B cell (primary cell): ENCODE results near the gene IBA57. TPM values are rescaled to one million over a fixed set of nuclear protein-coding genes. Genes with fewer than 3 reads are reported as not detected.

ENCODE experiments used
- ATAC-seq: fragments of 200-7000 bp; cut with Tn5 transposase; one replicate; pipeline ENCODE4 v1.10.0; 2021; ENCODE audit warnings: low read depth, mild to moderate bottlenecking, moderate number of reproducible peaks, moderate library complexity
- CTCF ChIA-PET: fragments of 350-600 bp; sonication (Branson Sonifier 250); formaldehyde crosslinking; loops from one replicate; lab custom pipeline; 2021; ENCODE audit warnings: antibody characterized with exemption, inconsistent platforms; lab: Charles Lee
- POLR2A ChIA-PET: fragments of 350-600 bp; sonication (Branson Sonifier 250); formaldehyde crosslinking; loops from one replicate; lab custom pipeline; 2021; ENCODE audit warnings: antibody characterized with exemption; lab: Charles Lee
- DNase-seq: peaks from one replicate; pipeline ENCODE4 v3.0.0; 2013
- H2AFZ ChIP-seq: 2 replicates; pipeline ENCODE4 v1.6.1; 2012; ENCODE audit warnings: mild to moderate bottlenecking, low read depth, low read length; ENCODE audit not compliant: insufficient read depth, poor library complexity, severe bottlenecking
- H3K27ac ChIP-seq, 2 donors: 1 replicate in 1 of 2; 2 replicates in 1 of 2; pipeline ENCODE4 v1.5.1; 2012 to 2013; ENCODE audit warnings: low read length in 2 of 2, mild to moderate bottlenecking in 2 of 2, moderate library complexity in 1 of 2
- H3K27me3 ChIP-seq, 4 experiments: fragments of 200-600 bp in 1 of 4; sonication (generic) in 1 of 4; replicated peaks in 1 of 4; 1 replicate in 2 of 4; 2 replicates in 2 of 4; pipeline versions ENCODE4 v1.6.1 to v1.7.0; 2013 to 2016; ENCODE audit warnings: low read length in 3 of 4, mild to moderate bottlenecking in 2 of 4, mixed read lengths in 1 of 4, moderate library complexity in 1 of 4; ENCODE audit not compliant: insufficient read depth in 4 of 4, control insufficient read depth in 3 of 4; ENCODE audit errors: control extremely low read depth in 1 of 4
- H3K36me3 ChIP-seq, 2 experiments: replicated peaks in 1 of 2; 1 replicate in 1 of 2; 2 replicates in 1 of 2; pipeline versions ENCODE4 v1.6.1 to v1.7.1; 2013; ENCODE audit warnings: low read length in 1 of 2; ENCODE audit not compliant: insufficient read depth in 2 of 2, control insufficient read depth in 1 of 2; ENCODE audit errors: control extremely low read depth in 1 of 2, extremely low read depth in 1 of 2
- H3K4me1 ChIP-seq, 2 donors: fragments of 200-600 bp in 1 of 2; sonication (generic) in 1 of 2; 1 replicate in 1 of 2; 2 replicates in 1 of 2; pipeline versions ENCODE4 v1.5.1 to v1.6.1; 2013 to 2017; ENCODE audit warnings: low read length in 2 of 2; ENCODE audit not compliant: control insufficient read depth in 2 of 2, insufficient read depth in 2 of 2
- H3K4me2 ChIP-seq: replicated peaks from 2 replicates; pipeline ENCODE3; 2012; ENCODE audit warnings: mild to moderate bottlenecking, low read depth, low read length; ENCODE audit not compliant: poor library complexity, severe bottlenecking
- H3K4me3 ChIP-seq, 5 experiments: fragments of 200-600 bp in 1 of 5; sonication (generic) in 1 of 5; 1 replicate in 3 of 5; 2 replicates in 2 of 5; pipeline versions ENCODE4 v1.5.1 to v1.7.0; 2011 to 2016; ENCODE audit warnings: low read length in 4 of 5, mild to moderate bottlenecking in 4 of 5, low read depth in 2 of 5, control low read depth in 1 of 5, moderate library complexity in 1 of 5; ENCODE audit not compliant: insufficient read depth in 1 of 5; ENCODE audit errors: control extremely low read depth in 1 of 5, extremely low read depth in 1 of 5
- H3K79me2 ChIP-seq: fragments of 200-600 bp; sonication (generic); one replicate; pipeline ENCODE4 v1.6.0; 2016; ENCODE audit warnings: low read length; ENCODE audit not compliant: control insufficient read depth, insufficient read depth
- H3K9ac ChIP-seq: fragments of 200-600 bp; sonication (generic); 2 replicates; pipeline ENCODE4 v1.6.1; 2017; ENCODE audit warnings: mild to moderate bottlenecking, low read length, moderate library complexity
- H3K9me3 ChIP-seq, 3 donors: one replicate each; pipeline versions ENCODE4 v1.6.1 to v1.7.1; 2013; ENCODE audit warnings: low read length in 2 of 3; ENCODE audit not compliant: control insufficient read depth in 2 of 3, insufficient read depth in 1 of 3; ENCODE audit errors: control extremely low read depth in 1 of 3
- H4K20me1 ChIP-seq: 2 replicates; pipeline ENCODE4 v1.6.0; 2012; ENCODE audit warnings: mild to moderate bottlenecking, low read length; ENCODE audit not compliant: insufficient read depth, control insufficient read depth, poor library complexity, severe bottlenecking
- H3K27ac Mint-ChIP-seq: one replicate; pipeline ENCODE4 v1.8.0; 2021; ENCODE audit warnings: mixed read lengths
- H3K27me3 Mint-ChIP-seq: one replicate; pipeline ENCODE4 v1.8.0; 2021; ENCODE audit warnings: mixed read lengths
- H3K4me1 Mint-ChIP-seq: one replicate; pipeline ENCODE4 v1.8.0; 2021; ENCODE audit warnings: mixed read lengths
- H3K4me3 Mint-ChIP-seq: one replicate; pipeline ENCODE4 v1.8.0; 2021; ENCODE audit warnings: mixed read lengths
- H3K9me3 Mint-ChIP-seq: one replicate; pipeline ENCODE4 v1.8.0; 2022; ENCODE audit warnings: mixed read lengths; ENCODE audit not compliant: insufficient read depth
- EZH2 ChIP-seq: IDR thresholded peaks from 2 replicates; pipeline ENCODE4 v1.6.1; 2012; ENCODE audit warnings: borderline replicate concordance, low read depth, mild to moderate bottlenecking, moderate library complexity, low read length; ENCODE audit not compliant: insufficient read depth, poor library complexity, severe bottlenecking
- WGBS: methylation state at CpG from one replicate; pipeline ENCODE4 v1.1.5; 2013; ENCODE audit warnings: missing lambda C conversion rate; ENCODE audit not compliant: insufficient coverage; 5-methylcytosine and 5-hydroxymethylcytosine counted together
- intact Hi-C: fragments of 100-400 bp; cut with micrococcal nuclease; formaldehyde crosslinking; loops from one replicate; pipeline ENCODE4 v1.10.0; 2022
- polyA minus RNA-seq: library from RNA; depleted of rRNA, polyadenylated mRNA; stranded (reverse); fragments of >200 nt; gene quantifications from 2 replicates; pipeline ENCODE4 v1.2.3, GENCODE V29; 2012
- polyA plus RNA-seq: library from polyadenylated mRNA; depleted of rRNA; stranded (reverse); fragments of >200 nt; gene quantifications from 2 replicates; pipeline ENCODE4 v1.2.3, GENCODE V29; 2012
- total RNA-seq, 2 donors: library from RNA; stranded (reverse); fragments of 120-200 nt in 1 of 2; gene quantifications; 1 replicate in 1 of 2; 2 replicates in 1 of 2; pipeline versions ENCODE4 v1.2.3 to v1.2.4, GENCODE V29; 2013 to 2022
- TF ChIP-seq, protein P1 (sequence below): fragments of 200-600 bp; IDR thresholded peaks from one replicate; pipeline ENCODE4 v1.8.0; 2022; ENCODE audit warnings: antibody characterized with exemption, mild to moderate bottlenecking

IBA57 gene
- total RNA-seq (12.8 and 15.3 TPM in 2 replicates), polyA plus RNA-seq (4.1 and 5.2 TPM in 2 replicates), polyA minus RNA-seq (10.9 and 14.0 TPM in 2 replicates)
- 3.7 TPM for total RNA-seq (2013)

DNA sequence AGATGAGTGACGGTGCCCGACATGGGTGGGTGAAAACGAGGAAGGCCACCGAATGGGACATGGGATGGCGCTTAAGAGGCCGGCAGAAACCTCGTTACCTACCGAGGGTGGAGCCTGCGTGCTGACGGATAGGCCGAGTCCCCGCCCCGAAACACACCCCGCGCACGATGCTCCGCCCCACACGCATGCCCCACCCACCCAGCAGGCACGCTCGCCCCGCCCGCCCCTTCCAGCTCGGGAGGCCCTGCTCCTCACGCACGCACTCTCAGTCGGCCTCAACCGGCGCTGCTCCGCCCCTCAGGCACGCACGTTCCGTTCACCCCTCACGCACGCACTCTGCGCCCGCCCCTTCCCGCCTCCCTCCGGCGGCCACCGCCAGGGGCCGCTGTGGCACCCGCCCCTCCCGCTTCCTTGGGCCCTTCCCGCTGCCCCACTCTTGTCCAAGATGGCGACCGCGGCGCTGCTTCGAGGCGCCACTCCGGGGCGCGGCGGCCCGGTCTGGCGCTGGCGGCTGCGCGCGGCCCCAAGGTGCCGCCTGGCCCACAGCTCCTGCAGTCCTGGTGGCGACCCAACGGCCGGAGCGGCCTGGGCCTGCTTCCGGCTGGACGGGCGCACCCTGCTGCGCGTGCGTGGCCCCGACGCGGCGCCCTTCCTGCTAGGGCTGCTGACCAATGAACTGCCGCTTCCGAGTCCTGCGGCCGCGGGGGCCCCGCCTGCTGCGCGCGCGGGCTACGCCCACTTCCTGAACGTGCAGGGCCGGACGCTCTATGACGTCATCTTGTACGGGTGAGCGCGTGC, at the start of gene IBA57:
Gene IBA57, plus strand, starts transcription at position 433 of the 798 bp plus-strand sequence. Its CDS starts 13 bp downstream, at position 446.
- H3K4me1 Mint-ChIP-seq, result peaks cover 28% of the 10 kb centered on the region
- Histone ChIP-seq H3K9ac (peak within 1 kb of the TSS; percentile 91), H3K4me1 (peaks cover 14 to 26% of the 10 kb centered on the region in 2 donors), H3K27ac (peak within 1 kb of the TSS; percentile 95 to 98), H3K9me3 (no peaks in the 10 kb centered on the region), H2AFZ (peak within 1 kb of the TSS; percentile 83), H3K4me3 (peak within 1 kb of the TSS; percentile 64 to 88 (median 74)), H3K36me3 (no peaks in the 10 kb centered on the region), H3K79me2 (peaks cover 43% of the 10 kb centered on the region), H3K27me3 (peaks cover 0 to 5% (median 0%) of the 10 kb centered on the region in 4 experiments), H3K4me2 (peak within 1 kb of the TSS; percentile 98), H4K20me1 (no peaks in the 10 kb centered on the region)
- POLR2A ChIA-PET, result interaction anchor here (0.6 to 3.3 kb wide), 14 partner anchors 20 to 323 kb away, joined by 3 to 22 read pairs (median 4); partner anchors contain the start of genes ARF1, GUK1, MRPL55 and RNF187
- H3K27me3 Mint-ChIP-seq, result no peaks in the 10 kb centered on the region
- TF ChIP-seq EZH2, result no peak
- TF ChIP-seq, protein P1, sequence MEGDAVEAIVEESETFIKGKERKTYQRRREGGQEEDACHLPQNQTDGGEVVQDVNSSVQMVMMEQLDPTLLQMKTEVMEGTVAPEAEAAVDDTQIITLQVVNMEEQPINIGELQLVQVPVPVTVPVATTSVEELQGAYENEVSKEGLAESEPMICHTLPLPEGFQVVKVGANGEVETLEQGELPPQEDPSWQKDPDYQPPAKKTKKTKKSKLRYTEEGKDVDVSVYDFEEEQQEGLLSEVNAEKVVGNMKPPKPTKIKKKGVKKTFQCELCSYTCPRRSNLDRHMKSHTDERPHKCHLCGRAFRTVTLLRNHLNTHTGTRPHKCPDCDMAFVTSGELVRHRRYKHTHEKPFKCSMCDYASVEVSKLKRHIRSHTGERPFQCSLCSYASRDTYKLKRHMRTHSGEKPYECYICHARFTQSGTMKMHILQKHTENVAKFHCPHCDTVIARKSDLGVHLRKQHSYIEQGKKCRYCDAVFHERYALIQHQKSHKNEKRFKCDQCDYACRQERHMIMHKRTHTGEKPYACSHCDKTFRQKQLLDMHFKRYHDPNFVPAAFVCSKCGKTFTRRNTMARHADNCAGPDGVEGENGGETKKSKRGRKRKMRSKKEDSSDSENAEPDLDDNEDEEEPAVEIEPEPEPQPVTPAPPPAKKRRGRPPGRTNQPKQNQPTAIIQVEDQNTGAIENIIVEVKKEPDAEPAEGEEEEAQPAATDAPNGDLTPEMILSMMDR, result peak; percentile 73
- peak; percentile 100 for DNase-seq
- peak within 1 kb of the TSS; percentile 99 for H3K27ac Mint-ChIP-seq
- intact Hi-C loops, result loop anchor here (1.0 to 2.0 kb wide), 8 partner anchors 9 to 322 kb away; partner anchors contain the start of genes C1orf35, GUK1, MRPL55 and RNF187
- peak; percentile 84 for ATAC-seq
- H3K9me3 Mint-ChIP-seq, result no peaks in the 10 kb centered on the region
- CTCF ChIA-PET, result interaction anchor here (0.5 to 5.6 kb wide), 18 partner anchors 12 to 1615 kb away, joined by 3 to 73 read pairs (median 4); partner anchors contain the start of genes GUK1 and RNF187
- peak within 1 kb of the TSS; percentile 93 for H3K4me3 Mint-ChIP-seq
- under 1% methylated on average over 89 of the region's 93 CpGs for WGBS

DNA sequence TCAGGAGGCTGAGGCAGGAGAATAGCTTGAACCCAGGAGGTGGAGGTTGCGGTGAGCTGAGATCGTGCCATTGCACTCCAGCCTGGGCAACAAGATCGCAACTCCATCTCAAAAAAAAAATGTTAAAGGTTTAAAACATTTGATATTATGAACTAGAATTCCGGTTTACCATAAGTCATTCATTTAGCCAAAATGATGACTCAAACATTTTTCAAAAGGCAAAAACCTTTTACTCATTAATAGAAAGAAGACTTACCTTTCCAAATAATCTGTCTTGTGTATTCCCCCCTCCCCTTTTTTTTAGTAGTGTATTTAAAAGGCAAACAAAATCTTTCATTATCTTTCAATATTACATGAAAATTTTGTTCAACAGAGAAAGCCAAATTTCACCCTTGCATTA, 48.3 kb upstream of the IBA57 start:
- Mint-ChIP-seq H3K4me1 (peaks cover 5% of the 10 kb centered on the region), H3K4me3 (no peak overlapping the region), H3K27me3 (no peaks in the 10 kb centered on the region), H3K9me3 (peaks cover 3% of the 10 kb centered on the region), H3K27ac (no peak overlapping the region)
- ChIA-PET CTCF (no interaction called here), POLR2A (no interaction called here)
- Histone ChIP-seq H3K27me3 (no peaks in the 10 kb centered on the region), H3K36me3 (no peaks in the 10 kb centered on the region), H3K4me1 (peaks cover 10 to 11% of the 10 kb centered on the region in 2 donors), H3K27ac (no peak overlapping the region), H3K4me3 (no peak overlapping the region), H3K9ac (no peak overlapping the region), H3K9me3 (no peaks in the 10 kb centered on the region), H3K79me2 (no peaks in the 10 kb centered on the region), H4K20me1 (no peaks in the 10 kb centered on the region), H2AFZ (no peak overlapping the region), H3K4me2 (no peak overlapping the region)
- DNase-seq (no peak), ATAC-seq (no peak)
- TF ChIP-seq, protein P1, result no peak
- TF ChIP-seq EZH2, result no peak
- intact Hi-C loops, result no loop called here
- WGBS, result 100% methylated on average over 1 of the region's 4 CpGs
